Dedifferentiated amniotic fluid mesenchymal stem cell (primary cell): Measurements from ENCODE around the gene SFT2D1.

Source experiments
- DNase-seq: peaks from one replicate; pipeline ENCODE4 v3.0.0-alpha.2; 2016; ENCODE audit errors: extremely low spot score

SFT2D1 gene

DNA sequence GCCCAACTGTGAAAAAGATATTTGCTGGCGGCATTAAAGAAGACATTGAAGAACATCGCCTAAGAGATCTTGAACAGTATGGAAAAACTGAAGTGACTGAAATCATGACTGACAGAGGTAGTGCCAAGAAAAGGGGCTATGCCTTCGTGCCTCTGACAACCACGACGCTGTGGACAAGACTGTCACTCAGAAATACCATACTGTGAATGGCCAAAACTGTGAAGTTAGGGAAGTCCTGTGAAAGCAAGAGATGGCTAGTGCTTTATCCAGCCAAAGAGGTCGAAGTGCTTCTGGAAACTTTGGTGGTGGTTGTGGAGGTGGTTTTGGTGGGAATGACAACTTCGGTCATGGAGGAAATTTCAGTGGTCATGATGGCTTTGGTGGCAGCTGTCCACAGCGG, 7.5 kb downstream of the SFT2D1 start:
- no peak for DNase-seq

DNA sequence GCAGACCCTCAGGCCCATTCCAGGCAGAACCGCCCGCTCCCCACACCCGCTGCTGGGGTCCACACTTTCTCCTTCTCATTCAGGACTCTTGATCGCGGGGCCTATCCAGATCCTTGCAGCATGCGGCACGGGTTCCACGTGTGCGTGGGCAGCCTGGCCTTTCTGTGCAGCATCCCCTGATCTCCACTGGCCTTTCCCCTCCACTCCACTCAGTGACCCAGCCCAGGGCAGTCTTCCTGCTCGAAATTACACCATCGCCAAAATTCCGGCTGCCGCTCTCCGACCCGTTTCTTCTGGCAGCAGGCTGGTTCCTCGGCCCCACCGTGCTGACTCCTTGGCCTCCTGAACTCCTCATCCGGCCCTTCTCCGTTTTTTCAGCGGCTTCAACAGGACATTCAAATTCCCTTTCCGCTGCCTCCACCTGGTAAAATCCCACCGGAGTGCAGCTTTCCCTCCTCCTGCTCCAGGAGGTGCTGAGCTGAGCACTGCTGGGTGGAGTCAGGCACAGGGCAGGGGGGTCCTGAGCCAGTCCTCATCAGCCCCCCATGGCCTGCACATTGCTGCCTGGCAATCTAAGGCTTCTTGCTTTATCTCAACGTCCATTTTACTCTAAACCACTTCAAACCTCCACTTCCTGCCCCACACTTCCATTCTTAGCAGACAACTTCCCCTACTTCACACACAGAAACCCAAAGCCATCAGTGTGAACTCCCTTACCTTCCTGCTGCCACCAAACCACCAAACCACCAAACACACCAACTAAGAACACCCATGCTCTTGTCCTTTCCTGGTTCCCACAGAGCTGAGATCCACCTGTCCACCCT, 9.0 kb downstream of the SFT2D1 start:
- no peak for DNase-seq

GRCh38 chr6:166331503-166332415, 10.6 kb downstream of the SFT2D1 start:
- DNase-seq: no peak

DNA sequence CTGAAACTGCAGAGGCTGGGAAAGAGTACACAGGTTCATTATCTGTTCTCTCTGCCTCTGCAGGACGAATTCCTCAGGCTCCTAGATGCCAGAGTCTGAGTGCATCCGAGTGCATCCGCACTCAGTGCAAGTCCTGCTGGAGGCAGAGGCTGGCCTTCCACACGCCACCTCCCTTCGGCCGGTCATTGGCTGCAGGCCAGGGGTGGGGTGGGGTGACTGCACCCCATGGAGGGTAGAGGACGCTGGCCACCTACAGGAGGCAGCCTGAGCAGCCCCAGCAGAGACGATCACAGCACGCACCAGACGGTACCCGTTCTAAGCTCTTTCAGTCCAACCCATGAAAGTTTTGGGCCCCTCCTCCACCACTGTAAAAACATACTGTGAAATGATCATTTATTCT, 11.7 kb downstream of the SFT2D1 start:
- no peak for DNase-seq

DNA sequence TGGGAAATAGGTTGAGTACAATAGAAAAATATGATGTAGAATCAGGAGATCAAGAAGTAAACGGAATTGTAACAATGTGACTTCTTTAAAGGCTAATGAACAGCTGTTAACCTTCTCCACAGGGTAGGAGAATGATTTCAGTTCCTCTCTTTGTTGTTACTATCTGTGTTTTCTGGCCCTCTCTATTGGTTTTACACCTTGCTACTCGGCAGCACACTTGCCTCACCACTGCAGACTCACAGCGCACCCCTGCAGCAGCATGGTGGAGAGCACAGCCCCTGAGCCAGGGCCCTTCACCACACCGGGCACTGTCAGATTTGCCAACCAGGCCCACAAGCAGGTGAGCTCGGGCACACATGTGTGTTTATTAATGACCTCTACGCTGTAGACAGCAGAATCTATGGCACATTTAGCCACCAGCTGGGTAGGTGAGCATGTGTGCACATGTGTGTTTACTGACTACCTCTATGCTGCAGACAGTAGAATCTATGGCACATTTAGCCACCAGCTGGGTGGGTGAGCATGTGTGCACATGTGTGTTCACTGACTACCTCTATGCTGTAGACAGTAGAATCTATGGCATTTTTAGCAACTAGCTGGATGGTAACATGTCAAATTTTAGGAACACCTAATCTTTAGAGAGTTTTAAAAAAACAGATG, 16.8 kb downstream of the SFT2D1 start:
- no peak for DNase-seq

DNA sequence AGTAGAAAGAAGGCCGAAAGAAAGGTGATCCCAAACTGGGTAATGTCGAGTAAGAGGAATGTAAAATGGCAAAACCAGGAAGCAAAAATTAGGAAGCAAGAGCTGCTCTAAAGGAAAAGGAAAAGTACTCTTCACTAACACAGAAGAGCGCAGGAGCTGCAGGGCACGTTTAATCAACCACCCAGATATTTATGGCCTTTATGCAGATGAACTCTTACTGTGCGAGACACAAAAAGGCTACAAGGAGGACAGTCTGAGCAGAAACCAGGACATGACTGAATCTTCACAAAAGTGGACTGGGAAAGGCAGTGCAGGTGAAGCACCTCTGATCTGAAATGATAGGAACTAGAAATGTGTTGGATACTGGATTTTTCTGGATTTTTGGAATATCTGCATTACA, 18.9 kb downstream of the SFT2D1 start:
- DNase-seq: no peak

- no peak for DNase-seq
These were observed 23.4 kb downstream of the SFT2D1 start for GRCh38 chr6:166318649-166319600.

- DNase-seq: no peak
These were observed 24.1 kb downstream of the SFT2D1 start for GRCh38 chr6:166318227-166318626.

DNA sequence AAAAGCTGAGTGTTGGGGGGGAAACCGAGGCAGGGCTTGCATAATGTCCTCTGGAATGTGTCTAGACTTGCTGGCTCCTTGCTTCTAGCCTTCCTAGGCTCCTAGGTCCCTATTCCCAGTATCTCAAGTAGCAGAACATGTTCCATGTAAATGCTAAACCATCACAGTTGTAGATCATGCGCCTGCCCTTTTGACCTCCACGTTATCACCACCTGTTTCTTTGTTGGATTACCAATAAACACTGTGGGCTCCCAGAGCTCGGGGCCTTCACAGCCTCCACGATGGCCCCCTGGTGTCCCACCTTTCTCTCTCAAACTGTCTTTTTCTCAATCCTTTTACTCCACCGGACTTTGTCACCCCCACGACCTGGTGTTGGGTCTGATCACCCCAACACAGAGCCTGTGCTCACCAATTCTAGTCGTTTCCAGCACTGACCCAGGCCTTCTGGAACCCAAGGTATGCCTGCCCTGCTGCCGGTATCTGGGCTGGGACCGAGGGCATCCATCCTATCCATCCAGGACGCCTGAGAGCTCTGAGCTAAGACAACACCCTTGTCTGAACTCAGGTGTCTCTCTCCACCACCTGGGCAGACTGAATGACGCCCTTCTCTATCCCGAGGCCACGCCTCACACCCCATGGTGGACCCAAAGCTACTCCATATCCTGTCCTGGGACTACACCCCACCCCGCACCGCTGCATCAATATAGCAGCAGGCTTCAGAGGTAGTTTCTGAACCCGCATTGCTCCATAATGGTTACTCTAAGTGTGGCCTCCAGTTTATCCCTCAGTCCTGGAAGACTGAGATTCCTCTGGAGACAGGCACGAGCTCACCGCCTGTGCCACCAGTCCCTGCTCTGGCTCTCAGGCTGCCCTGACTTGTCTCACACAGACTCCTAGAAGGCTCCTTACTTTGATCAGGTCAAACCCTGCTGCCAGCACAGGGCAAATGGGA, 24.8 kb downstream of the SFT2D1 start:
- no peak for DNase-seq

DNA sequence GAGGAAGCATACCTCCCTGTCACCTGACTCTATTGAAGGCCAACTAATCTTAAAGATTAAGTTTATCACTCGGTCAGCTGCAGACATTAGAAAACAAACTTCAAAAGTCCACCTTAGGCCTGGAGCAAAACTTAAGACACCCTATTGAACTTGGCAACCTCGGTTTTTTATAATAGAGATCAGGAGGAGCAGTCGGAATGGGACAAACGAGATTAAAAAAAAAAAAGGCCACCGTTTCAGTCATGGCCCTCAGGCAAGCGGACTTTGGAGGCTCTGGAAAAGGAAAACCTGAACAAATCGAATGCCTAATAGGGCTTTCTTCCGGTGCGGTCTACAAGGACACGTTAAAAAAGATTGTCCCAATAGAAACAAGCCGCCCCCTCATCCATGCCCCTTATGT, 26.9 kb downstream of the SFT2D1 start:
- no peak for DNase-seq

GRCh38 chr6:166314454-166314853, 27.9 kb downstream of the SFT2D1 start:
- DNase-seq: no peak

GRCh38 chr6:166313255-166314070, 28.9 kb downstream of the SFT2D1 start:
- peak; percentile 22 for DNase-seq

DNA sequence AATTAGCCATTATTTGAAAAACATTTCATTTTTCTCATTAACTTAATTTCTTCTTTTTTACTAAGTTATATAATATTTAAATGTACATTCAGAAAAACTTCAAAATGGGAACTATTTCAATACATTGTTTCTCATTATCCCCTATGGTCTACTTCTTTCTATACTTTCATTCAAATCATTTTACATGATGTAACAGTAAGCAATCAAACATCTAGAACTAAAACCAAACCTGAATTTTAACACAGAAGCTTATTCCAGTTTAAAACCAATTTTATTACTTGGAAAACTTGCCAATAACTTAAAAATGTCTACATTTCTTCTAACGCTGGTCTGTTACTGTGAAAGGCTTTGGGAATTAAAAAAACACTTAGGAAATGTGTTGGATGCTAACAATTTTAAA, 29.5 kb downstream of the SFT2D1 start:
- no peak for DNase-seq

GRCh38 chr6:166310634-166311033, 31.7 kb downstream of the SFT2D1 start:
- no peak for DNase-seq

DNA sequence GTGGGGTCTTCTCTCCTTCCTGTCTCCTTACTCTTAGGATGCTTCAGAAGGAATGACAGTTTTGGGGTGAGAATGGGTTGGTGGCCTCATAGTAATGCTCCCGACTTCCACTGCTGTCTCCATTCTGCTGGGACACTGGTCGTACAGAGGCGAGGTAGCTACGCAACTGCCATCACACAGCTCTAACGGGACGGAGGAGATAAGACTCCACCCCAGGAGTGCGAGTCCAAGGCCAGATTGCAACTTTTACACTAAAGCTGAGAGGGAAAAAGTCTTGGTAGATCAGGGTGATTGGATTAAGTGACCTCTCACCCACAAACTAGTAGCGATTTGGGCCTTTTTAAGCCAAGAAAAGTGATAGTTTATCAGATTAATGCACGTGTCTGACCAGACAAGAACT, 32.4 kb downstream of the SFT2D1 start:
- no peak for DNase-seq

DNA sequence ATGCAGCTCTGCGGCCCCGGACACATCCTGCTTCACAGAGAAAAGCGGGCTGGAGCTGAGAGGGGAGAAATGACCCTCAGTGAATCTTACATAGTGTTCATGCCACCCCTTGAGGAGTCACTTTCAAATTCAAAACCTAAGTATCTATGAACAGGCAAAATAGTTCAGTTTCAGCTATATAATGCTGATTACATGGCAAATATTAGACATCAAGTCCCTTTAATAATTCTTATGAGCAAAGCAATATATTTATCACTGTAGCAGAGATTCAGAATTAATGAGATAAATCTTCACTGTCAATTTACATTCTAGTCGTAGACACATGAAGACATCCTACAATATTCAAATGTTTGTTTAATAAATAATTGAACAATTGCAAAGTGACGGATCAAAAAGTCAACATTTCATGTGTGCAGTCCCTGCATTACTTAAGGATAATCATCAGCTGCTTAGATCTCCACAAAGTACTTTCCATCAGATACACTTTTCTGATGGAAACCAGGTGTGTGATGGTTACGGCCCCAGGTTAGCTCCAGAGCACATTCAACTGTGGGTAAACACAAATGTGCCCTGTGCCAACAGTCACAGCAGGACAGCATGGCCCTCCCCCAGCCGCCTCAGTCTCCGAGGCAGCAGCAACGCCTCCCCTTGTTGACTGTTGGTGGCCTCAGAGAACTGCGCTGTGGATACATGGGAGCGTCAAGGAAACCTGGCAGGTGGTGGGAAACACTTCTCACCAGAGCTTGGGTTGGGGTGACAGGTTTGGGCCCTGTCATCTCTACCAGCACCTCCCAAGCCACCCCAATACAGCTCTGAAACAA, 33.4 kb downstream of the SFT2D1 start:
- DNase-seq: no peak

- DNase-seq: no peak
These were observed 34.1 kb downstream of the SFT2D1 start, which contains the start of gene PRR18 for GRCh38 chr6:166308033-166308768. Gene PRR18 (minus strand): TSS chr6:166308392. CDS start chr6:166308142, 250 bp downstream.
